ENCODE results near the gene NASP.

The NASP gene

DNA sequence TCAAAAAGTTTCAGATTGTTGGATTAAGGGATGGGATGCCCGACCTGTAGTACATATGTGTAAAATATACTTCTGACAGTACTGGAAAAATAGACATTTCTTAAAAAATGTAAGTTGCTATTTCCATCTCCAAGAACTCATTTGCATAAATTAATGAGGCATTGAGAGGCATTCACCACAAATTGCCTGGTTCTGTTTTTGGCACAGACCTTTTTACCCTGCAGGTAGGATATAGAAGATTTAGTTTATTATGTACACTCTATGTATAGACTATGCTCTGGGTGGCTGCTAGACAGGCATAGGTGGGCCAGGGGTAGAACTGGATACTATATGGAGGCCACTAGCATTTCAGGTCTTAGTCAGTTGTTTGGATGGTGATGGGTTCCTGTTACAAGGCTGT, 32.0 kb downstream of the NASP start:
- in situ Hi-C loops (cut with MboI; ENCODE audit: low sequenced_read_pairs): no loop called here

DNA sequence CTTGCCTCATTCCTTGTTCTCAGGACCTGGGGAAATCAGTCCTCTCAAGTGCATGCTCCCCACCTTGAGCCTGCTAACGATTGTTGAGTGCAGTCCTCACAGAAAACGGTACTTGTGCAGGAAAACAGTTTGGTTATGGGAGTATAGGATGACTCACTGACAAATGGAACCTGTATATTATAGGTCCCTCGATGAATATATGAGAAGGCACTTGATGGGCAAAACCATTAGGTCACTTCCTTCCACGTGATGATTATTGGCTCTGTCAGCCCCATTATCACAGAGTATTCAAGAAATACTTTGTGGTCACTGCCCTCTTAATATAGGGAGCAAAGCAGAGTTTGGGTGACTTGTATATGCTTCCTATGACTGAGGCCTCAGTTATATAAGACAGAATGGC, 33.8 kb downstream of the NASP start:
- in situ Hi-C loops (cut with MboI; ENCODE audit: low sequenced_read_pairs): no loop called here

DNA sequence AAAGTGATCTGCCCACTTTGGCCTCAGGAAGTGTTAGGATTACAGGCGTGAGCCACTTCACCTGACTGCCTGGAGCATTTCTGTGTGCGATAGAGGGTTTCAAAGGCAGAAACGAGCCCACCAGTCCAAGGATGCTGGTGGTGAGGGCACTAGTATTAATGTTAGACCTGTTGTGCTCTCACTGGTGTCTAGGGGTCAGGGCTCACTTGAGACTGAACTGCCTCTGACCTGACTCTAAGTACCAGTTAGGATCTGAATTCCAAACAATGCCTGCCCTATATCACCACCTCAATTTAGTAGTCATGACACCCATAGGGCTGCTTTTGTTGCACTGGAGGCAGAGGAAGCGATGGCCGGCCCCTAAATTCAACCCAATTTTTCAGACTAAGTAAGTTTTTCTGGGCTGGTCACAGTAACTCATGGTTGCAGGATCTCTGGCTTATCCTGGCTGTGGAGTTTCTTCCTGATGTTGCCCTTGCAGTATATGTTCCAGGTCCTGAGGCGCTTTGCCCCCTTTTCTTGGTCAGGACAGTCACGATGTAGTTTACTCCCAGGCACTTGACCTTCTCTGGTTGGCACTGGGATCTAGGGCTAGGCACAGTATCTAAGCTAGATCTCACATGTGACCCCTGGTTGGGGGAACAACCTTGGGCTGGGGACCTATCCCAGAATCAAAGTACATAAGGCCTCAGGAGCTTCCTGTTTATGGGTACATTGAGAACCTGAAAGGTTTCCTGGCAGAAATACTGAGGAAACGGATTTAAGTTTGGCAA, 35.5 kb downstream of the NASP start:
- in situ Hi-C loops (cut with MboI; ENCODE audit: low sequenced_read_pairs): no loop called here

DNA sequence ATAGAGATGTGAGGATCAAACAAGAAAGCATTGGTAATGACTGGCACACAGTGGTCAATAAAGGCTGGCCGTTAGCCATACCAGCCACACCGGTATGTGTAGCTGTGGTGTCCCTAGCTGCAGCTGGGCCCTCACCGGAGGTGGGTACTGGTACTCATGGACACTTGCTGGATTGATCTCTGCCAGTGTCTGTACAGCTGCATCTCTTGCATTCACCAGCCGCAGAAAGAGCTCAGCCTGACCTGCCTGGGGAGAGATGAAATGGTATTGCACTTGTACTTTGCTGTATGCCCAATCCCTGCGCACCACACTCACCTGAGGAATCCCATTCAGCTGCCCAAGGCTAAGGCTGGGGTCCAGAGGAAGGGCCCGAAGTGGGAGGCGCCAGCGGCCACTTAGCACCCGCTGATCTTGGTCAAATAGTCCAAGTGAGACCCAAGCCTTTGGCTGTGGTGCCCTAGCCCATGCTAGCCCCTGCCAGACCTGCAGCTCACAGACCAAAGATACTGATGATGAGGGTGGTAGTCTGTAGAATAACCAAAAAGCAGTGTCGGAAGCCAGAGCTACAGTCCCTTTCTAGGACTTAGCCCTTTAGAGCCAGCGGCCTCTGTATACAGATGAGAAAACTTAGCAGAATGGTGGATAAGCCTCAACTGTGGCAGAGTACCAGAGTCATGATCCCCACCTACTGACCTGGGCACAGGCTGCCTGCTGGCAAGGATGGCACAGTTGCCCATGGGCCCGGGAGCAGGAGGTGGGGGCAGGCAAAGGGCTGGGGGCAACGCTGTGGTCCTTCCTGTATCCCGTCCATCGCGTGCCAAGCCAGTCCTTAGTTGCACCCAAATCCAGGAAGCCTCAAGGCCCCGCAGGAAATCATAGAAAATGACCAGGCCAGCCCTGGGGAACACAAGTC, 37.0 kb downstream of the NASP start:
- in situ Hi-C loops (cut with MboI; ENCODE audit: low sequenced_read_pairs): no loop called here

DNA sequence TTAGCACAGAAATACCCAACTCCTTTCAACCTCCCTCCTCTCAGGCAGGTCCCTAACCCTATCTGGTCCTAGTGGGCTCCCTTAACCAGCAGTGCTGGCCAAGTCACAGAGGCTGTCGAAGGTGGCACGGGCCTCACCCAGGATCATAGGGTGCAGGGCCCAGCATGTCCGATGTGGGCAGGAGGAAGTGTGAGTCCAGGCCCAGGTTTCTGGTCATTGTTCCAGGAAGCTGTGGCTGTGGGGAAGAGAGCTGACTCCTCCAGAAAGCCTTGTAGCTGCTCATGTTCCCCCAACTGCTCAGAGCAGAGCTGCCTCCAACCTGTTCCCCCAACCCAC, 37.6 kb downstream of the NASP start:
- in situ Hi-C loops (cut with MboI; ENCODE audit: low sequenced_read_pairs): no loop called here

DNA sequence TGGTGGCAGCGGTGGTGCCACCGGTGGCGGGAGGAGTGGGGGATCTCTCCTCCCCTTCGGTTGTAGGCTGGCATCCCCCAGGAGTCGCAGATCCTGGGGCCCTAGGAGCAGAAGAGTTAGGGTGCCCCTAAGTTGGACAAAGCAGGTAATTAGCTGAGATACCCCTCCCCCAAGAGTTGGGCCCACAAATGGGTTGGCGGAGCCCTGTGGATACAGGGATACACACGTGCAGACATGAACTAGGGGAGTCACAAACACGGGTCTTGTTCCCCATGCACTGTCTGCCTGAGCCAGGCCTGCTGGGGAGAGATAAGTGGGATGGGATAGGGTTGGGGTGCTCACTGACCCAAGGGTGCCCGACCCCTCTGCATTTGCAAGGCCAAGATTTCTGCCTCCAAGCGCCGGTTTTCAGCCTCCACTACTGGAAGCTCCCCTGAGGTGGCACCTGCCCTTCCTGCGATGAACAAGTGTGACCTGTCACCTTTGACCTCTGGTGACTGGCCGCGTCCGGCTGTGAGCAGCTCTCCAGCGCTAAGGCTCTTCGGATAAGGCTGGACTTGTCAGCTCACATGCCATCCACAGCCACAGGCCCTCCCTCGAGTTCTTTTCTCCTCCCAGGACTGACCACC, 38.2 kb downstream of the NASP start:
- in situ Hi-C loops (cut with MboI; ENCODE audit: low sequenced_read_pairs): no loop called here

DNA sequence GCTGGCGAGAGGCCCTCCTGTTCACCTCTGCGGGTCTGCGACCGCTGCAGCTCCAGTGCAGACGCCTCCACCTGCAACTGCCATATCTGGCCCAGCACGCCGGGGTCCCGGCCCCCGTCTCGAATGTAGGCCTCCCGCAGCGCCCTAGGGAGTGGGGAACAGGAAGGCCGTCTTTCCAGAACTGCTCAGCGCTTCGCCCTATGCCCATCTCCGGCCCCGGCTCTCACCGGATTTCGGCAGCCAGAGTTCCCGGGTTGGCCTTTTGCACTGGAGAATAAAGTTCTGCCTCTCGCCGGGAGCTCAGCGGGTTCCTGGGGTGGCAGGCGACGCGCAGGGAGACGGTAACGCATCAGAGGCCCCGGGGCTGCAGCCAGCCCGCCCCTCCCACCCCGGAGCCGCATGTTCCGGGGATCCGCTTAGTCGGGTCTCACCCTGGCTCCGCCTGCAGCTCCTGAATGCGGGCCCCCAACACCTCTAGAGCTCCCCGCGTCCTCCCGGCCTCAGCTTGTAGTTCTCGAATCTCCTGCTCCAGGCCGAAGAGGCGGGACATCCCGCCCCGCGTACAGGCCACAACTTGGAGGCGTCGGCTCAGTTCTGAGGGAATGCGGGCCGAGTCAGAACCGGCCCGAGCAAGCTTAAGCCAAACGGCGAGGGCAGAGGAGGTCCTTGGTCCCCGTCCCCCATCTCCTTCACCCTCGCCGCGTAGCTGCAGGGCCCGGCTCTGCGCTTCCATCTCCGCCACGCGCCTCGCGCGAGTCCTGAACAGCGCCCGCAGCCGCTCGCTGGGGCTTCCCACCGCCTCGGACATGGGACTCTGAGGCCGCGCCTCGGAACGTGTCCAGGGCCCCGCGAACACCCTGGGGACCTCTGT, 38.9 kb downstream of the NASP start:
- in situ Hi-C loops (cut with MboI; ENCODE audit: low sequenced_read_pairs): no loop called here

DNA sequence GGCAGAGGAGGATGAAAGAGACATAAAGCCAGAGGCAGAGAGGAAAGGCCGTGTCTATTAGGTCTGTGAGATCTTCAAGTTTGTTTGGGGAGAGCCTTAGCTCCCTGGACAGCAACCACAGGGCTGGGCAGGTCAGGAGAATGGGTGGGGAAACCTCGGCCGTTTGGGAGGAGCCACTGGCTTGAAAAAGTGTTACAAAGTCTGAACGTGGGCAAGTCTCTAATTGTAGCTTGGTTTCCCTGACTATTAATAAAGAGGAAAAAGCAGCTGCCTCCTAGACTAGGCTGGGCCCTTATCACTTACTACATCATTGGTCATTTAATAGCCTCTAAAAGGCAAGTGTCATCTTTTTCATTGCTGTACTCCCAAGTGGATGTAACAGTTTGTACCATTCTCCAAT, 40.1 kb downstream of the NASP start, which contains the start of gene CCDC17:
Gene CCDC17, minus strand, starts transcription at position 83 of the 400 bp plus-strand sequence. CDS start 145 bp downstream, outside the sequence.
- in situ Hi-C loops (cut with MboI; ENCODE audit: low sequenced_read_pairs): no loop called here

DNA sequence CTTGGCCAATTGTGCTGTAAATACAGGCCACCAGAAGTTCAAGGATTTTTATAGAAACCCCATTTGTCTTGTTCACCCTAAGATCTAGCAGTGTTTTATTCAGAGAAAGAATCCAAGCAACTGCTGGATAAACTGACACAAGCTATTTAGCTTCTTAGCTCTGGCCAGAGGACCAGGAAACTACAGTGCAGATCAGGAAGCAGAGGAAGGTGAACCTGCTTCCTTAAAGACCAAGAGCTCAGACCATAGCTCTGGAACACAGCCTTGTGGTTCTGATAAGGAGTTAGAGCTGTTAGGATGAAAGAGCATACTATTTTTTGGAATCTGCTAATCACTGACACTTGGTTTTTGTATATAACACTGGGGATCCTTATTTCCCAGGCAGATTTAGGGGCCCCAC, 45.2 kb downstream of the NASP start:
- in situ Hi-C loops (cut with MboI; ENCODE audit: low sequenced_read_pairs): no loop called here

DNA sequence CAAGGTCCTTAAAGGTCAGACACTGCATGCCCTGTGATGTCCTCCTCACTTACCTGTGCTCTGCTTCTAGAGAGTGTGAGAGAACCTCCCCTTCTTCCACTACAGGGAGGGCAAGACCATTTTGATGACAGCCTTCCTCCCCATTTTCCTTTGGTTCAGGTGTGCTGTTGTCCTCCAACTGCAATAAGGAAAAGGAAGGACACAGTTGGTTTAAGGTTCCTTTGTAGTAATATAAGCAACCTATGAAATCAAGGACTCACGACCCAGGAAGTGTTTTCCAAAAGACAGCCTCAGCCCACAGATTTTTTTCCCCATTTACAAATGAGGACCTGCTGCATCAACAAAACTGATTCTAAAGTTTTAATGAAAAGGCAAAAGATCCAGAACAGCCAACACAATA, 46.6 kb downstream of the NASP start:
- in situ Hi-C loops (cut with MboI; ENCODE audit: low sequenced_read_pairs): no loop called here

DNA sequence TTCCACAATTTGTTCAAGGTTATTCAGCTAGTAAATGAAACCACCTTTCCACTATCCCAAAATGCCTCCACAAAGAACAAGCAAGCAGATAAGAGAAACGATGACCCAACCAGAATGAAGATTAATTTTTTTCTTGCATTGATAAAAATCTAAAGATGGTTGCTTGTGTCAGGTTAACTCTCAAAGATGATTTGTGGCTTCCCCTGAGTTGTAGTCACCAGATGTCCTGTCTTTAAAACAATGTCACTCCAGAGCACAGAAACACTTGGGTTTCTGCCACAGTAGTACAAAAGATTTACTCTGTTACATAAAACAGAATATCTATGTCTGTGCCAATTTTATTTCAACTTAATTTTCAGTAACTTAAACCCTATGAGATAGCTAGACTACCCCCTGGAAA, 51.4 kb downstream of the NASP start:
- in situ Hi-C loops (cut with MboI; ENCODE audit: low sequenced_read_pairs): no loop called here

DNA sequence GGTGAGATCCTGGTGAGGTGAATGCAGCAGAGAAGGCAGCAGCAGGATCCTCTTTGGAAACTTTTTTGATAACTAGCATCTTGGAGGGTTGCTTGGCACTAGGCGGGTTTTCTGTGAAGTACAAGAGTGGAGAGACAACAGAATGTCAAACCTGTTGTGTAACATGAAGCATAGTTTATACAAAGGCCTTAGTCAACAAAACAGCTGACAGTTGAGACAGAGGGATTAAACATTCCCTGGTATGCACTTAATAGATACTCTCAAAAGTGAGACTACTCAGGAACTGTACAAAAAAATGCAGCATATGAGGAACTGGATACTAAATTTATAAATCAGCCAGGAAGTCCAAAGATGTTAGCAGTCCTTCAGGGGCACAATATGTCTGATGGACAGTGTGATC, 56.5 kb downstream of the NASP start:
- in situ Hi-C loops (cut with MboI; ENCODE audit: low sequenced_read_pairs): no loop called here

DNA sequence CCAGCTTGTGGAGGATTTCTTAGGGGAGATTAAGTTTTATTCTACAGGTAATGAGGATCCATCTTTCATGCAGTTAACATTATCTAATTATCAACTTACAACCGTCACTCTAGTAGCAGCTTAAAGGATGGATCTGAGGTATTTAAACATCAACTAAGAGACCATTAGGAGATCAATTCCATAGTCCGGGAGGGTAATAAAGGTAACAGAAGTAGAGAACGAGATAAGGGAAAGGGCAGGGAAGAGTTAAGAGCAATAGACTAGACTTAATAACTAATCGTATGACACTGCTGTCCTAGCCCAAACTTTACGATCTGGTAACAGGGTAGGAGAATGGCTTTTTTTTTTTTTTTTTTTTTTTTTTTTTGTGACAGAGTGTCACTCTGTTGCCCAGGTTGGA, 59.5 kb downstream of the NASP start:
- in situ Hi-C loops (cut with MboI; ENCODE audit: low sequenced_read_pairs): no loop called here

DNA sequence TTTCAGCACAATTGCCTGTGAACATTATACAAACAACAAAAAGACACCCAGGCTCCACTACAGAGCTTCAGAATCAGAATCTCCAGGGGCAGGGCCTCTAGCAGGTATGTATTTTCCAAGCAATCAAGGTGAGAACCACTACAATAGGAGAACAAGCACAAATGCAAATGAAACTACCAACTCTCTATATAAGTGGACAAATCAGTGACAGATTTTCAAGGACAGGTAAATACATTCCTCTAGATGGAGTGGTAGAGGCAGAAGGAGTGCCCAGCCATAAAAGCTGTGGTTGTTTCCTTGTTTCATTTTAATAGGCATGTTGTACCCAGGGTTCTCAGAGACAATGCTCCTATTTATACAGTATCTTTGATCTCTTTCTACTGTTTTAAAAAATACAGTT, 60.1 kb downstream of the NASP start:
- in situ Hi-C loops (cut with MboI; ENCODE audit: low sequenced_read_pairs): no loop called here

DNA sequence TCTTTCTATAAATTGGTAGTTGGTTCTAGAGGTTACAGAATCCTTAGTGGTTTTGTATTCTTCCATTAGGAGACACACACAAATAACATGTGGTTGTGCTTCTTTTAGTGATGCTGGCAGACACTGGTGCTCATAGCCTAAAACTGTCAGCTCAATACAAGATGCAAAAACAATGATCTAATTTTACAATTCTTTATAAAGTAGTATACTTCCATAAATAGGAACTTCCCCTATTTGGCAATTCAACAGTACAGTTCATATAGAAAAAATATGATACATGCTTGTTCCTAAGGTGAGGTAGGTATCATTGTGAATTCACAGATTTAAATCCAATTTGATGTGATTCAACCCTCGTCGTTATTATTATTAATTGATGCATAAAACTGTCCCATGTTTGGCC, 60.8 kb downstream of the NASP start:
- in situ Hi-C loops (cut with MboI; ENCODE audit: low sequenced_read_pairs): no loop called here

DNA sequence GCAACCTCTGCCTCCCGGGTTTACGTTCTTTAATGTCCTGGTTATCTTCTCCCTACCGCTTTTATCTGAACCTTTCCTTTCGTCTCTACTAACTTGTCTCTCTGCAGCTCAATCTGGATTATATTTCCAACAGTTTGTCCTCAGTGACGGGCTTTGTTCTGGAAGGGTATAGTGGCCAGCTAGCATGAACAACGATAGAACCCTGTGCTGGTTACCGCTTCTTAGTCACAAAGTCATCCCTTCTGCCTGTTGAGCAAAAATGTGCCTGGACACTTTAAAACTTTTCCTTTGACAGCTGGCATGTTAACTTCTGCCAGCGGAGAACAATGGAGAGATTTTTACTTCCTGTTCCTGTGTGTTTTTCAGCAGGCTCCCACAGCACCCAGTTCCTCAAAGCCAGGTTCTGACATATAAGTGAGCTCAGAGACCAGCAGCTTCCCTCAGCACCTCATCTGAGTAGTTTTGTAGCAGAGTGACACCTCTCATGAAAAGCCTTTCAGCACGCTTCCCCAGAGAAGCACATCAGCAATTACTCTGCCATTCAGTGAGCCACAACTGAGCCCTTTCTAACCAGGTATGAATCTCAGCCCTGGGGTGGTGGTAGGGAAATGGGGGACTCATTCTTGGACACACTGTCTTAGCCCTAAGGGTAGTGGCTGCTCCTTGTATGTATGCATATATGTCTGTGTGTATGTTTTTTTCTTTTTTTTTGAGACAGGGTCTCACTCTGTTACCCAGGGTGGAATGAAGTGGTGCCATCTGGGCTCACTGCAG, 63.6 kb downstream of the NASP start:
- in situ Hi-C loops (cut with MboI; ENCODE audit: low sequenced_read_pairs): no loop called here

DNA sequence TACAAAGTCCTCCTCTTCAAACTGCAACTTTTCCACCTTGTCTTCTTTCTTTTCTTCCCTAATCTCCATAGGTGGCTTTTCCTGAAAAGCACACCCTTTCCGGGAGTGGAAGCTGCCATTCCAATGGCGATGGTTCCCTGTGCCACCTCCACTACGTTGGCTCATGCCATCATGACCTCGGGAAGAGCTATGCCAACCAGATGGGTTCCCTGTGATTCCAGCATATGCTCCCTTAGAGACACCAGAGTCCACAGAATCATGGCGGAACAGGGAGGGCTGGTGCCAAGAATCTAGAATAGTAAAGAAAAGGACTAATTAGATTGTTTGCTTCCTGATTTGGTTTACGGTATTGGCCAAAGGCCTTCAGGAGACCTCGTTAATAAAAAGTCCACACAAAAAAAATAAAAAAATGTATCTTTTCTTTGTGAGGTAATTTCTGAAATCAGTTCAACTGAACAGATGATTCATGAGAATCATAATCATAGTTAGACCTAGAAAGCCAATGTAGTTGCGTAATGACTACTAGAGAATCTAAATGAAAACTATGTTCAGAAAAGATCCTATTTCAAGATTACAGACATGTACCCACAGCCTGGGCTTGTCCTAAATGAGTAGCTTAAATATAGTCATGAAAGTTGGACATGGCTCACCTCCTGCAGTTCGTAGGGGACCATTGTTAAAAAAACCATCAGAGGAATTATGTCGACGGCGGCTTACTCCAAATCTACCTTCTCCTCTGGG, 70.9 kb downstream of the NASP start:
- in situ Hi-C loops (cut with MboI; ENCODE audit: low sequenced_read_pairs): no loop called here

DNA sequence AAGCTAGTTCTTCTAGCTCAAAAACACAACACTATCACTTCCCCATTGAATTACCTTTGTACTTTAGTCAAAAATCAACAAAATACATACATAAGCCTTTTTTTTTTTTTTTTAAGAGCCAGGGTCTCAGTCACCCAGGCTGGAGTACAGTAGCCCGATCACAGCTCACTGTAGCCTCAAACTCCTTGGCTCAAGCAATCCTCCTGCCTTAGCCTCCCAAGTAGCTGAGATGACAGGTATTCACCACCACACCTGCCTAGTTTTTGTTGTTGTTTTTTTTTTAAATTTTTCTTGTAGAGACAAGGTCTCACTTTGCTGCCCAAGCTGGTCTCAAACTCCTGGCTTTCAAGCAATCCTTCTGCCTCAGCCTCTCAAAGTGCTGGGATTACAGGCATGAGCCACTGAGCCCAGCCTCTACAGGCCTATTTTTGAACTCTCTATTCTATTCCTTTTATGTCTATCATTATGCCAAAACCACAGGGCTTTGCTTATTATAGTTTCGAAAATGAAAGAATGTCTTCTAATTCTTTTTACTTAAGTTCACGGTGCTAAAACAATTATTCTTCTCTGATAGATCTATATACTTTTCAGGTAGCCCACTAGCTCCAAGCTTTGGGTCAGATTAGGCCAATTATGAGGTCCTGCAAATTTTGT, 72.9 kb downstream of the NASP start:
- in situ Hi-C loops (cut with MboI; ENCODE audit: low sequenced_read_pairs): no loop called here

DNA sequence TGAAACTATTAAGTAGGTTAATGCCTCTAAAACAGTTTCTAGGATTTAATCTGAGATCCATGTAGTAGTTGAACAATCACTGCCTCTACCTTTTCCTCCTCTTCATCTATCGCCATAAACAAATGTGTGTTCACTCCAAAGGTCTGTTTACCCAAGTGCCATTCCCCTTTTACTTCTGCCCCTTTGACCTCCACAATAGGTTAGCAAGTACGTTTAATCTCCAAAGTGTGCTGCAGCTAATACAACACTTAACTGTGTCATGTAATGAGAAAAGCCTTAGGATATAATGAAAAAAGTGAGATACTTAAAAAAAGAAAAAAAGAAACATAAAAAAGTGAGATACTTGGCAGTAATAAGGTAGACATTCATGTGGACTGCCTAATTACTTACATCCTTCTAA, 74.3 kb downstream of the NASP start:
- in situ Hi-C loops (cut with MboI; ENCODE audit: low sequenced_read_pairs): no loop called here

Data from HL-60/S4 treated with retinoic acid at 250 ng/mL for 4 days and 3 days (cell line).